ENCODE data around the gene SPAG16. TPM values are rescaled to one million over a fixed set of nuclear protein-coding genes. Genes with fewer than 3 reads are reported as not detected.

Gene SPAG16
- total RNA-seq, 4 donors from 2014 or later = 25.6 to 37.5 (median 26.3) TPM

GRCh38 chr2:213259266-213259665, 25.0 kb upstream of the SPAG16 start:
- intact Hi-C loops (cut with DNase I; ENCODE audit: low total_unique reads) = no loop called here
- TF ChIP-seq POLR2A (IDR thresholded peaks at IDR 0.05) = no peak
- TF ChIP-seq, protein P1, sequence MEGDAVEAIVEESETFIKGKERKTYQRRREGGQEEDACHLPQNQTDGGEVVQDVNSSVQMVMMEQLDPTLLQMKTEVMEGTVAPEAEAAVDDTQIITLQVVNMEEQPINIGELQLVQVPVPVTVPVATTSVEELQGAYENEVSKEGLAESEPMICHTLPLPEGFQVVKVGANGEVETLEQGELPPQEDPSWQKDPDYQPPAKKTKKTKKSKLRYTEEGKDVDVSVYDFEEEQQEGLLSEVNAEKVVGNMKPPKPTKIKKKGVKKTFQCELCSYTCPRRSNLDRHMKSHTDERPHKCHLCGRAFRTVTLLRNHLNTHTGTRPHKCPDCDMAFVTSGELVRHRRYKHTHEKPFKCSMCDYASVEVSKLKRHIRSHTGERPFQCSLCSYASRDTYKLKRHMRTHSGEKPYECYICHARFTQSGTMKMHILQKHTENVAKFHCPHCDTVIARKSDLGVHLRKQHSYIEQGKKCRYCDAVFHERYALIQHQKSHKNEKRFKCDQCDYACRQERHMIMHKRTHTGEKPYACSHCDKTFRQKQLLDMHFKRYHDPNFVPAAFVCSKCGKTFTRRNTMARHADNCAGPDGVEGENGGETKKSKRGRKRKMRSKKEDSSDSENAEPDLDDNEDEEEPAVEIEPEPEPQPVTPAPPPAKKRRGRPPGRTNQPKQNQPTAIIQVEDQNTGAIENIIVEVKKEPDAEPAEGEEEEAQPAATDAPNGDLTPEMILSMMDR (IDR thresholded peaks at IDR 0.05) = no peak
- no peak for DNase-seq (ENCODE audit: low spot score in 2 of 2)
- no peak overlapping the region for H3K4me3 ChIP-seq (ENCODE audit: low read depth, poor library complexity, severe bottlenecking)
- WGBS, 2 donors = 87 to 91% methylated on average over 1 of the region's 1 CpG

- TF ChIP-seq POLR2A (IDR thresholded peaks at IDR 0.05) = no peak
- no peak for DNase-seq (ENCODE audit: low spot score in 2 of 2)
- WGBS, 2 donors = 84 to 90% methylated on average over 1 of the region's 1 CpG
- intact Hi-C loops (cut with DNase I; ENCODE audit: low total_unique reads) = no loop called here
- no peak overlapping the region for H3K4me3 ChIP-seq (ENCODE audit: low read depth, poor library complexity, severe bottlenecking)
These were observed 23.0 kb upstream of the SPAG16 start for GRCh38 chr2:213261237-213261636.

- TF ChIP-seq, protein P1 (IDR thresholded peaks at IDR 0.05) = no peak
- TF ChIP-seq POLR2A (IDR thresholded peaks at IDR 0.05) = no peak
- no peak for DNase-seq (ENCODE audit: low spot score in 2 of 2)
- 57 to 64% methylated on average over 6 of the region's 6 CpGs for whole genome bisulfite sequencing, 2 donors
- H3K4me3 ChIP-seq (ENCODE audit: low read depth, poor library complexity, severe bottlenecking) = no peak overlapping the region
- intact Hi-C loops (cut with DNase I; ENCODE audit: low total_unique reads) = no loop called here
These were observed 22.5 kb upstream of the SPAG16 start for GRCh38 chr2:213261715-213262114.

DNA sequence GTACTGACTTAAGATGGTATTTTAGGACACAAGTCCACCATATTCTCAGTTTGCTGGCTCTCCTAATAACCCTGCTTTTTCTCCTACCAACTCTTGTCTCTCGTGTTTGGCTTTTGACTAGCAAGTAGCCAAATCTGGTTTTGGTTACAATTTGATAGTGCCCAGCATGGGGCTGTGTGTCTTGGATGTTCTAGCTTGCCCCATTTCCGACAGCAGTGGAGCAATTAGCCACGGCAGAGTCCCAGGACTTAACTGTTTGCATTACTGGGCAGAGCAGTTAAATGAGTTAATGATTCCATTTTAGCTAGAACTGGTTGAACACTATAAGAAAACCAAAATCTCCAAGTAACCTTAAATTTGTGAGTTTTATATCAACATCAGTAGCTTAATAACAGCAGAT, 18.6 kb upstream of the SPAG16 start:
- intact Hi-C loops (cut with DNase I; ENCODE audit: low total_unique reads) = no loop called here
- DNase-seq (ENCODE audit: low spot score in 2 of 2) = no peak
- H3K4me3 ChIP-seq (ENCODE audit: low read depth, poor library complexity, severe bottlenecking) = no peak overlapping the region
- TF ChIP-seq, protein P1 (IDR thresholded peaks at IDR 0.05) = no peak
- no peak for TF ChIP-seq POLR2A (IDR thresholded peaks at IDR 0.05)
- WGBS, 2 donors = 57 to 71% methylated on average over 3 of the region's 3 CpGs

- no peak for DNase-seq (ENCODE audit: low spot score in 2 of 2)
- TF ChIP-seq POLR2A (IDR thresholded peaks at IDR 0.05) = no peak
- TF ChIP-seq, protein P1 (IDR thresholded peaks at IDR 0.05) = no peak
- 78 to 80% methylated on average over 2 of the region's 2 CpGs for WGBS, 2 donors
- no peak overlapping the region for H3K4me3 ChIP-seq (ENCODE audit: low read depth, poor library complexity, severe bottlenecking)
- intact Hi-C loops (cut with DNase I; ENCODE audit: low total_unique reads) = no loop called here
These were observed 17.8 kb upstream of the SPAG16 start for GRCh38 chr2:213266421-213266820.

DNA sequence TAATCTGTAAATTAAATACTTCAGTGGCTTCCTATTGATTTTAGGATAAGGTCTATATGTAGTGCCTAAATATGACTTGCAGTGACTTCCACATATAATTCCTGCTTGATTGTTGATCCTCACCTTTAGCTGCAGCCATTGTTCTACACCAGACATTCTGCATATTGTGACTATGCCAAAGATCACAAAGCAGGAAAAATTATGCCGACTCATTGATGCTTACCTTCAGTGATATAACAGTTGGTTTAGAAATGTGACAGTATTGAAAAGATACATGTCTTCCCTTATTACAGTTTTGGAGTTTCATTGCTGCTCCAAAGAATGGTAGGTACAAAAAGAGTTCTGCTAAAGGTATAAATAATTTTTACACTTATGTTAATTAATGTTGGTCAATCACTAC, 12.3 kb upstream of the SPAG16 start:
- TF ChIP-seq, protein P1 (IDR thresholded peaks at IDR 0.05) = no peak
- TF ChIP-seq POLR2A (IDR thresholded peaks at IDR 0.05) = no peak
- 86 to 90% methylated on average over 1 of the region's 1 CpG for WGBS, 2 donors
- DNase-seq (ENCODE audit: low spot score in 2 of 2) = no peak
- intact Hi-C loops (cut with DNase I; ENCODE audit: low total_unique reads) = no loop called here
- no peak overlapping the region for H3K4me3 ChIP-seq (ENCODE audit: low read depth, poor library complexity, severe bottlenecking)
